ENCODE measurements around the gene AP5S1. TPM values are rescaled to one million over a fixed set of nuclear protein-coding genes. Genes with fewer than 3 reads are reported as not detected.
"Not testable (repeated sequence)": the region's sequence is repeated elsewhere in the genome, so short reads cannot be mapped to it uniquely, and the experiment has no call there.

Gene AP5S1
- total RNA-seq, 1 donor from 2014 or later, result 15.4 TPM

- DNase-seq (ENCODE audit: low read depth in 2 of 2), result peak; percentile 93 to 99
These were observed 8.7 kb upstream of the AP5S1 start for GRCh38 chr20:3811467-3812258.

GRCh38 chr20:3812259-3812681 is 8.1 kb upstream of the AP5S1 start:
- no peak for DNase-seq (ENCODE audit: low read depth in 2 of 2)

DNA sequence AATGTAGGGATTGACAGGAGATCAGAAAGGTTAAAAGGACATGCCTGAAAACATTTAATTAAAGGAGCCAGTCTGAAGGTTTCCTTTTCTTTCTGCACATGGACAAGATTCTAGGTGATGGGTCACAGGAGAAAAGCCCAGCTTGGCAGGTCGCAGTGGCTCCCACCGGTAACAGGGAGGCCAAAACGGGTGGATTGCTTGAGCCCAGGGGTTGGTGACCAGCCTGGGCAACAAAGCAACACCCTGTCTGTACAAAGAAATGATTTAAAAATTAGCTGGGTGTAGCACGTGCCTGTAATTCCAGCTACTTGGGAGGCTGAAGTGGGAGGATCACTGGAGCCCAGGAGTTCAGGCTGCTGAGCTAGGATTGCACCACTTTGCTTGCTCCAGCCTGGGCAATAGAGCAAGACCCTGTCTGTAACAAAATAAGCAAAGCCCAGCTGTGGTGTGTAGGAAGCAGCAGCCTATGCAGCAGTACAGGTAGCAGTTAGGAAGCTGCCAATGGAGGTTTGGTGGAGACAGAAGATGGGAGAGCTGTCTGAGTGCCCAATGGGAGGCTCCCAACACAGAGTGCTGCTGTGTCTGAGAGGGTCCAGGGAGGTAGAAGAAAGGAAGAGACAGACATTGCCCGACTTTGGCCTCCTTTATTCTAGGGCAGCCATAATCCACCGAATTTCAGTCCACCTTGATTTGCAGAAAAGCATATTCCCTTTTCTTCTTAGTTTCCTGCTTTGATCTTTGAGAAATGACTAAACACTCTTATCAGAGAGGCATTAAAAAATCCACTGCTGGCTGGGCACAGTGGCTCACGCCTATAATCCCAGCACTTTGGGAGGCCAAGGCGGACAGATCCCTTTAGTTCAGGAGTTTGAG is 7.1 kb upstream of the AP5S1 start:
- no peak for DNase-seq (ENCODE audit: low read depth in 2 of 2)

GRCh38 chr20:3813848-3814581 is 6.3 kb upstream of the AP5S1 start:
- DNase-seq (ENCODE audit: low read depth in 2 of 2), result no peak

DNA sequence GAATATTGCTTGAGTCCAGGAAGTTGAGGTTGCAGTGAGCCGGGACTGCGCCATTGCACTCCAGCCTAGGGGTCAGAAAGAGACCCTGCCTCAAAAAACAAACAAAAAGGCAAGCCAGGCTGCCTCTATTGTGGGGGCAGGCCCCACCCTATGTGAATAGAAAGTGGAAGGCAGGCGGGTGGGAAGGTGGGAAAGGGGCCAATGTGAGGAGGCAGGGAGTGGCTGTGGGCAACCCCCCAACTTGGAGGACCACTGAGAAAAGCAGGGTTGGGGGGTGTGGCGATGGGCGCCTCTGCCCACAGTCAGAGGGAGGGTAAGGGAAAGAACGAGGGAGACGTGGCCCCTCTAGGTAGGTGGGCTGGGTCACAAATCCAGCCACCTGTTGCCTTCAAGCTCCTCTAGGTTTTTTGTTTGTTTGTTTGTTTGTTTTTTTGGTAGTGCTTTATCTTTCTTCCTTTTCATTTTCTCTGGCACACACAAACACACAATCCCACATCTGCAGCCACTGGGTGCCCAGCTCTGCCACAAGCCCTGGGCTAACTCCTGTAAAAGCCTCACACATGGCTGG is 5.3 kb upstream of the AP5S1 start:
- DNase-seq (ENCODE audit: low read depth in 2 of 2), result no peak

- no peak for DNase-seq (ENCODE audit: low read depth in 2 of 2)
These were observed 4.5 kb upstream of the AP5S1 start for GRCh38 chr20:3815703-3816315.

GRCh38 chr20:3818155-3819151 is 1.9 kb upstream of the AP5S1 start:
- DNase-seq (ENCODE audit: low read depth in 2 of 2), result peak; percentile 70 to 86

- no peak for DNase-seq (ENCODE audit: low read depth in 2 of 2)
These were observed 818 bp upstream of the AP5S1 start for GRCh38 chr20:3819411-3820047.

- no peak for DNase-seq (ENCODE audit: low read depth in 2 of 2)
These were observed 767 bp downstream of the AP5S1 start for GRCh38 chr20:3820901-3821727.

DNA sequence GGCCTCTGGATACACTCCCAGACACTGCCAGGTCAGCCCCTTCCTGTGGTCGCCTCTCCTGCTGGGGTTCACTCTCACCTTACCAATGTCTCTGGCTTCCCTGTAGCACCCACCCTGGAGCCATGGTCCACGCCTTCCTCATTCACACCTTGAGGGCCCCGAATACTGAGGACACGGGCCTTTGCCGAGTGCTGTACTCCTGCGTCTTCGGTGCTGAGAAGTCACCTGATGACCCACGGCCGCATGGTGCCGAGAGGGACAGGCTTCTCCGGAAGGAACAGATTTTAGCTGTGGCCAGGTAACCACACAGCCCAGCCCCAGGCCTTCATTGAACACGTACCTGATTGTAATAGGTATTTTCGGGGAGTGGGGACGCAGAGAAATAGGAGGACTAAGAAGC is 1.6 kb downstream of the AP5S1 start:
- no peak for DNase-seq (ENCODE audit: low read depth in 2 of 2)

GRCh38 chr20:3823881-3824280 is 3.5 kb downstream of the AP5S1 start:
- DNase-seq (ENCODE audit: low read depth in 2 of 2), result no peak

DNA sequence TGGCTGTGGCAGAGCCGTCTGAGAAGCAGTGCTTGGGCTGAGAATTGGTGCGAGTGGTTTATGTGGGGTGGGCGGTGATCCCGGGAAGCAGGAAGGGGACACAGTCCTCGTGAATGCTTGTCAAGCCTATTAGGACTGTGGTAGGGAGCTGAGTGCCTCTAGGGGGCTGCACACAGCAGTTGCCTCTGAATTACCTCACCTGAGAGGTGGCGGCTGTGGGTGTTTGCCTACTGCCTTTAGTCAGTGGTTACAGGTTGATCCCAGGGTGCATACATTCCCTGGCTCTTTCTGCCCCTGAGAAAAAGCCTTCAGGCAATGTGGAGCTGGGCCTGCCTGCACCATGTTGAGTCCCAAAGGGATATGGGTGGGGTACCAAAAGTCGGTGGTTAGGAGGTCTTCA is 5.2 kb downstream of the AP5S1 start:
- no peak for DNase-seq (ENCODE audit: low read depth in 2 of 2)

- DNase-seq (ENCODE audit: low read depth in 2 of 2), result no peak
These were observed 6.1 kb downstream of the AP5S1 start for GRCh38 chr20:3826420-3826819.

DNA sequence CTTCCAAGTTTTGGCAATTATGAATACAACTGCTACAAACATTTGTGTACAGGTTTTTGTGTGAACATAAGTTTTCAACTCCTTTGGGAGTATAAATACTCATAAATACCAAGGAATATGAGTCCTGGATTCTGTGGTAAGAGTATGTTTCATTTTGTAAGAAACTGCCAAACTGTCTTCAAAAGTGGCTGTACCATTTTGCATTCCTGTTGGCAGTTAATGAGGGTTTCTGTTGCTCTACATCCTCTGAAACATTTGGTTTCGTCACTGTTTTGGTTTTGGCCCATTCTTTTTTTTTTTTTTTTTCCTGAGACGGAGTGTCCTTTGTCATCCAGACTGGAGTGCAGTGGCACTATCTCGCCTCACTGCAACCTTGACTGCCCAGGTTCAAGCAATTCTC is 8.5 kb downstream of the AP5S1 start:
- no peak for DNase-seq (ENCODE audit: low read depth in 2 of 2)

GRCh38 chr20:3829891-3830290 is 9.5 kb downstream of the AP5S1 start:
- DNase-seq (ENCODE audit: low read depth in 2 of 2), result not testable (repeated sequence)

DNA sequence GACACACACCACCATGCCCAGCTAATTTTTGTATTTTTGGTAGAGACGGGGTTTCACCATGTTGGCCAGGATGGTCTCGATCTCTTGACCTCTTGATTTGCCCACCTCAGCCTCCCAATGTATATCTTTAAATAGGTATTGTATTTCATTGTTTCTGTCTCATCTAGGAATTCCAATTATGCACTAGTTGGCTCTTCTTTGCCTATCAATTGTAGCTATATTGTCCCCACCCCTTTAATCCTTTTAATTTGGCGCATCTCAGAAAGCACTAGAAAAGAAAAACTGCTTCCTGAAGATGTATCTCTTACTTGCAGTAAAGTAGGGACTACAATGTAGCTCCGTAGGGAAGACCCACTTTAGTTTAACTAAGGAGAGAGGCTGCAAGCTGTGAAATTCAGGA is 15.8 kb downstream of the AP5S1 start:
- no peak for DNase-seq (ENCODE audit: low read depth in 2 of 2)

DNA sequence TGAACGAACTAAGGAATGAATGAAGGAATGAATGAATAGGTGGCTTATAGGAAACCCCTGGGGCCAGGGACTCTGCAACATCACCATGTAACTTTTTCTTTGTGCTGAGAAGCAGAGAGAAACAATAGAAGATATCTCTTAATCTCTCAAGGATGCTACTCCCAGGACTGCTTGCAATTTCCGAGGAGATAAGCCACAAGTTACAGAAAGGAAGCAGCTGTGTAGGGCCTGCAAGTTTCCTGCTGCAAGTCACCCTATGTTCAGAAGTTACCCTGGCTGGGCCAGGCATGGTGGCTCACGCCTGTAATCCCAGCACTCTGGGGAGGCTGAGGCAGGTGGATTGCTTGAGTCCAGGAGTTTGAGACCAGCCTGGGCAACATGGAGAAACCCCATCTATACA is 19.0 kb downstream of the AP5S1 start:
- no peak for DNase-seq (ENCODE audit: low read depth in 2 of 2)

DNA sequence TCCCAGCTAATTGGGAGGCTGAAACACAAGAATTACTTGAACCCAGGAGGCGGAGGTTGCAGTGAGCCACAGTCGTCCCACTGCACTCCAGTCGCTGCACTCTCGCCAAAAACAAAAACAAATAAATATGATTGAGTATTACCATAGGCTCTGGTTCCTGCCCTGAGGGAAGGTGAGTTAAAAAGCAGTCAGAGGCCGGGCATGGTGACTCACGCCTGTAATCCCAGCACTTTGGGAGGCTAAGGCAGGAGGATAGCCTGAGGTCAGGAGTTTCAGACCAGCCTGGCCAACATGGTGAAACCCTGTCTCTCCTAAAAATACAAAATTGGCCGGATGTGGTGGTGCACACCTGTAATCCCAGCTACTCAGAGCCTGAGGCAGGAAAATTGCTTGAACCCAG is 19.9 kb downstream of the AP5S1 start:
- not testable (repeated sequence) for DNase-seq (ENCODE audit: low read depth in 2 of 2)

Measured in dermis microvascular lymphatic vessel endothelial cell (primary cell).